MG63 (cell line): ENCODE results near the gene ADIPOQ. TPM values are rescaled to one million over a fixed set of nuclear protein-coding genes. Genes with fewer than 3 reads are reported as not detected.
"Not testable (repeated sequence)": the region's sequence is repeated elsewhere in the genome, so short reads cannot be mapped to it uniquely, and the experiment has no call there.

Source experiments
- DNase-seq: peaks from one replicate; pipeline ENCODE4 v3.0.0-alpha.2; 2020
- H3K27me3 ChIP-seq: fragments of 250-450 bp; sonication (Bioruptor Pico); 2 replicates; pipeline ENCODE4 v1.5.1; 2020; ENCODE audit warnings: mild to moderate bottlenecking, moderate library complexity
- H3K36me3 ChIP-seq: fragments of 250-450 bp; sonication (Bioruptor Pico); 2 replicates; pipeline ENCODE4 v1.5.1; 2020; ENCODE audit warnings: mild to moderate bottlenecking, moderate library complexity
- H3K4me3 ChIP-seq: fragments of 250-450 bp; sonication (Bioruptor Pico); 2 replicates; pipeline ENCODE4 v1.5.1; 2020; ENCODE audit warnings: mild to moderate bottlenecking, moderate library complexity
- H3K9me3 ChIP-seq: fragments of 250-450 bp; sonication (Bioruptor Pico); 2 replicates; pipeline ENCODE4 v1.5.1; 2020; ENCODE audit warnings: mild to moderate bottlenecking, moderate library complexity
- total RNA-seq: library from RNA; depleted of rRNA; stranded (reverse); fragments of >200 nt; shearing (Covaris generic); gene quantifications from 2 replicates; pipeline ENCODE4 v1.2.3, GENCODE V29; 2014; ENCODE audit warnings: low replicate concordance

The ADIPOQ gene
- total RNA-seq, 1 experiment from 2014 or later, result not detected

GRCh38 chr3:186852994-186853393 lies 10.5 kb downstream of the ADIPOQ start:
- no peaks in the 10 kb centered on the region for H3K36me3 ChIP-seq
- H3K27me3 ChIP-seq, result peaks cover 3% of the 10 kb centered on the region; the same call in 1 of the 2 replicates
- no peaks in the 10 kb centered on the region for H3K9me3 ChIP-seq
- DNase-seq, result no peak
- no peak overlapping the region for H3K4me3 ChIP-seq

DNA sequence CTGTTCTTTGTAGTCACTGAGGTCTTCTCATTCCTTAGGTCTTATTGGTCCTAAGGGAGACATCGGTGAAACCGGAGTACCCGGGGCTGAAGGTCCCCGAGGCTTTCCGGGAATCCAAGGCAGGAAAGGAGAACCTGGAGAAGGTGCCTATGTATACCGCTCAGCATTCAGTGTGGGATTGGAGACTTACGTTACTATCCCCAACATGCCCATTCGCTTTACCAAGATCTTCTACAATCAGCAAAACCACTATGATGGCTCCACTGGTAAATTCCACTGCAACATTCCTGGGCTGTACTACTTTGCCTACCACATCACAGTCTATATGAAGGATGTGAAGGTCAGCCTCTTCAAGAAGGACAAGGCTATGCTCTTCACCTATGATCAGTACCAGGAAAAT lies 11.6 kb downstream of the ADIPOQ start:
- no peaks in the 10 kb centered on the region for H3K36me3 ChIP-seq
- H3K9me3 ChIP-seq, result peaks cover 1% of the 10 kb centered on the region; the same call in 1 of the 2 replicates
- H3K4me3 ChIP-seq, result no peak overlapping the region
- H3K27me3 ChIP-seq, result no peaks in the 10 kb centered on the region
- no peak for DNase-seq

DNA sequence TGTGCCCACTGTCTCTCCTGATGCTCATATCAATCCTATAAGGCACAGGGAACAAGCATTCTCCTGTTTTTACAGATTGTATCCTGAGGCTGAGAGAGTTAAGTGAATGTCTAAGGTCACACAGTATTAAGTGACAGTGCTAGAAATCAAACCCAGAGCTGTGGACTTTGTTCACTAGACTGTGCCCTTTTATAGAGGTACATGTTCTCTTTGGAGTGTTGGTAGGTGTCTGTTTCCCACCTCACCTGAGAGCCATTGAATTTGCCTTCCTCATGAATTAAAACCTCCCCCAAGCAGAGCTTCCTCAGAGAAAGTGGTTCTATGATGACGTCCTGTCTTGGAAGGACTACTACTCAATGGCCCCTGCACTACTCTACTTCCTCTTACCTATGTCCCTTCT lies 12.4 kb downstream of the ADIPOQ start:
- DNase-seq, result no peak
- H3K9me3 ChIP-seq, result peaks cover 8% of the 10 kb centered on the region

DNA sequence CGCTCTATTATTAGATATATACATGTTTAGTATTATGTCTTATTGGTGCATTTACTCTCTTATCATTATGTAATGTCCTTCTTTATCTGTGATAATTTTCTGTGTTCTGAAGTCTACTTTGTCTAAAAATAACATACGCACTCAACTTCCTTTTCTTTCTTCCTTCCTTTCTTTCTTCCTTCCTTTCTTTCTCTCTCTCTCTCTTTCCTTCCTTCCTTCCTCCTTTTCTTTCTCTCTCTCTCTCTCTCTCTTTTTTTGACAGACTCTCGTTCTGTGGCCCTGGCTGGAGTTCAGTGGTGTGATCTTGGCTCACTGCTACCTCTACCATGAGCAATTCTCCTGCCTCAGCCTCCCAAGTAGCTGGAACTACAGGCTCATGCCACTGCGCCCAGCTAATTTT lies 15.2 kb downstream of the ADIPOQ start:
- Histone ChIP-seq H3K4me3 (no peak overlapping the region), H3K36me3 (no peaks in the 10 kb centered on the region), H3K27me3 (no peaks in the 10 kb centered on the region), H3K9me3 (peaks cover 8% of the 10 kb centered on the region)
- DNase-seq, result no peak

More for the DNA sequence above, 12.4 kb downstream of the ADIPOQ start:
- Histone ChIP-seq H3K4me3 (no peak overlapping the region), H3K27me3 (no peaks in the 10 kb centered on the region), H3K36me3 (no peaks in the 10 kb centered on the region)

DNA sequence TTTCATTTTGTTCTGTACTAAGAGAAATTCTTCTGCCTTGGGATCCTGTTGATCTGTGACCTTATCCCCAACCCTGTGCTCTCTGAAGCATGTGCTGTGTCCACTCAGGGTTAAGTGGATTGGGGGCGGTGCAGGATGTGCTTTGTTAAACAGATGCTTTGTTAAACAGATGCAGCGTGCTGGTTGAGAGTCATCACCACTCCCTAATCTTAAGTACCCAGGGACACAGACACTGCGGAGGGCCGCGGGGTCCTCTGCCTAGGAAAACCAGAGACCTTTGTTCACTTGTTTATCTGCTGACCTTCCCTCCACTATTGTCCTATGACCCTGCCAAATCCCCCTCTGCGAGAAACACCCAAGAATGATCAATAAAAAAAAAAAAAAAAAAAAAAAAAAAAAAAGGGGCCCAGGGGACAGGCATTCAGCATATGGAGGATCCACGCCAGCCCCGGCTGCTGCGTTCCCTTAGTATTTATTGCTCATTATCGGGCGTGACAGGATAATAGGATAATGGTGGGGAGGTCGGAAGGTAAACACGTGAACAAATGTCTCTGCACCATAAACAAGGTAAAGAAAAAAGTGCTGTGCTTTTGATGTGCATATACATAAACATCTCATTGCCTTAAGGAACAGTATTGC lies 22.8 kb downstream of the ADIPOQ start:
- H3K27me3 ChIP-seq, H3K9me3 ChIP-seq, H3K4me3 ChIP-seq, H3K36me3 ChIP-seq, DNase-seq: not testable (repeated sequence)

DNA sequence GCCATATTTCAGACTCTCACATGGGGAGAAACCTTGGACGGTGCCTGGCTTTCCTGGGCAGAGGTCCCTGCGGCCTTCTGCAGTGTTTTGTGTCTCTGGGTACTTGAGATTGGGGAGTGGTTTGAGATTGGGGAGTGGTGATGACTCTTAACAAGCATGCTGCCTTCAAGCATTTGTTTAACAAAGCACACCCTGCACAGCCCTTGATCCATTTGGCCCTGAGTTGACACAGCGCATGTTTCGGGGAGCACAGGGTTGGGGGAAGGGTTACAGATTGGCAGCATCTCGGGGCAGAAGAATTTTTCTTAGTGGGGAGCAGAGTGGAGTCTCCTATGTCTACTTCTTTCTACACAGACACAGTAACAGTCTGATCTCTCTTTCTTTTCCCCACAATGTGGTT lies 23.6 kb downstream of the ADIPOQ start:
- not testable (repeated sequence) for H3K9me3 ChIP-seq, DNase-seq, H3K4me3 ChIP-seq, H3K36me3 ChIP-seq, H3K27me3 ChIP-seq

DNA sequence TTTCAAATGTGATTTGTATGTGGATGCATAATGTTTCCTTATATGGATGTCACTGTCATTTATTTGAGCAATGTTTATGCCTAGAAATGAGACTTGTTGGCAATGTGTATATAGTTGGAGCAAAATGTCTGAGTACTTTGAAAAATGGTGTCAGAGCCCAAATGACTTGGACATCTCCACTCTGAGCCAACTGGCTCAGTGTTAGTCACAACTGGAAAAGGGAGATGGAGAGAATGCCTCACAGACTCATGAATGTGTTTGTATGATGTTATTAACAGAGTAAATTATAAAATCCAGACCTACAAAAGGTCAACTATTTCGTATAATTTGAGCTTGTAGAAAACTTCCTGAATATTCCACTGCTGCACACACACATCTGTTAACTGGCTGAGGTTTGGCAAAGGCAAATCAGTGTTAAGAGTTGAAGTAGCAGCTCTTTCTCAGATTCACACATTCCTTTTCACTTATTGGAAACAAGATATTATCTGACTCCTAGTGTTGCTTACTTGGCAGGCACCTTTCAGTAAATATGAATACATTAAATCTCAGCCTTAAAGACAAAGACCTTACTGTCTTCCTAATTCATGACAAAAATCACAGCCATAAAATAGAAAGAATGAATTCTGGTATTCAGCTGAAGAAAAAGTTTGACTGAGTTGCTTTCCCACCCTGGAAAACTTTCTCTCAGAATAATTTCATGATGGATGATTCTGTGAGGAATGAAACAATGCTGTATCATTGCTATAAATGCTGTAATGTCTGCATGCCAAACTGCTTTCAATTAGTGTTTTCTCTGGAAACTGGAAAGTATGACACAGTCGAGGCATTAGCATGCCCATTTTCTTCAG lies 27.0 kb downstream of the ADIPOQ start:
- no peaks in the 10 kb centered on the region for H3K9me3 ChIP-seq
- H3K36me3 ChIP-seq, result no peaks in the 10 kb centered on the region
- H3K4me3 ChIP-seq, result no peak overlapping the region
- H3K27me3 ChIP-seq, result no peaks in the 10 kb centered on the region
- peak; percentile 62 for DNase-seq

- Histone ChIP-seq H3K27me3 (no peaks in the 10 kb centered on the region), H3K4me3 (no peak overlapping the region), H3K9me3 (no peaks in the 10 kb centered on the region), H3K36me3 (no peaks in the 10 kb centered on the region)
- no peak for DNase-seq
Measured at GRCh38 chr3:186870421-186871201, 28.1 kb downstream of the ADIPOQ start.

DNA sequence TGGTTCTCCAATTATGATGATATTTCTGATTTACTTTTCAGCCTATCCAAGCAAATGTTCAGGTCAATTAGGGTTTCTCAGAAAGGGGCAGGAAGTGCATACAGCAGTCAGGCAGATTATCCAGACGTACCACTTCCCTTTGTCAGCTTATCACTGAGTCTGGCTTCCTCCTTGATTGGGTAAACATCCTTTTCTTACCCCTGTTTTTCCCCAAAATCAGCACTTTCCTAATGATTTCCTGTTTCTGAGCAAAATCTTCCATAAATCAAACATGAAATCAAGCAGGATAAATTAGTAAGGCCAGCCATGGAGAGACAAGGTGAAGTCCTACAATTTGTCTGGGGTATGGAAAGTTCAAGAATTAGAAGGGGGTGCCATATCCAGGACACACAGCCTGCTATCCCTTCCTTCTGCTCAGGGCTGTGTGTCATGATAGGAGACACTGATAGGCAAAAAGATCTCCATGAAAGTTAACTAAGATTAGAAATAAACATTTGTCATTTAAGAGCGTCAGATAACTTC lies 29.0 kb downstream of the ADIPOQ start:
- no peaks in the 10 kb centered on the region for H3K36me3 ChIP-seq
- H3K9me3 ChIP-seq, result no peaks in the 10 kb centered on the region
- no peaks in the 10 kb centered on the region for H3K27me3 ChIP-seq
- DNase-seq, result no peak
- no peak overlapping the region for H3K4me3 ChIP-seq

- DNase-seq, H3K36me3 ChIP-seq, H3K27me3 ChIP-seq, H3K4me3 ChIP-seq, H3K9me3 ChIP-seq: not testable (repeated sequence)
Measured at GRCh38 chr3:186873796-186874195, 31.3 kb downstream of the ADIPOQ start.

DNA sequence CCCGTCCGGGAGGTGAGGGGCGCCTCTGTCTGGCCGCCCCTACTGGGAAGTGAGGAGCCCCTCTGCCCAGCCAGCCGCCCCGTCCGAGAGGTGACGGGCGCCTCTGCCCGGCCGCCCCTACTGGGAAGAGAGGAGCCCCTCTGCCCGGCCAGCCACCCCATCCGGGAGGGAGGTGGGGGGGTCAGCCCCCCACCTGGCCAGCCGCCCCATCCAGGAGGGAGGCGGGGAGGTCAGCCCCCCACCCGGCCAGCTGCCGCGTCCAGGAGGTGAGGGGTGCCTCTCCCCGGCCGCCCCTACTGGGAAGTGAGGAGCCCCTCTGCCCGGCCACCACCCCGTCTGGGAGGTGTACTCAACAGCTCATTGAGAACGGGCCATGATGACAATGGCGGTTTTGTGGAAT lies 31.7 kb downstream of the ADIPOQ start:
- H3K4me3 ChIP-seq, H3K27me3 ChIP-seq, DNase-seq, H3K9me3 ChIP-seq, H3K36me3 ChIP-seq: not testable (repeated sequence)

- DNase-seq, H3K4me3 ChIP-seq, H3K27me3 ChIP-seq, H3K36me3 ChIP-seq, H3K9me3 ChIP-seq: not testable (repeated sequence)
Measured at GRCh38 chr3:186874841-186875240, 32.3 kb downstream of the ADIPOQ start.

GRCh38 chr3:186875708-186876107 lies 33.2 kb downstream of the ADIPOQ start:
- Histone ChIP-seq H3K36me3 (no peaks in the 10 kb centered on the region), H3K9me3 (0 out of 2 replicates have a peak, but pooled peaks cover 4% of the 10 kb centered on the region), H3K27me3 (no peaks in the 10 kb centered on the region), H3K4me3 (no peak overlapping the region)
- no peak for DNase-seq

DNA sequence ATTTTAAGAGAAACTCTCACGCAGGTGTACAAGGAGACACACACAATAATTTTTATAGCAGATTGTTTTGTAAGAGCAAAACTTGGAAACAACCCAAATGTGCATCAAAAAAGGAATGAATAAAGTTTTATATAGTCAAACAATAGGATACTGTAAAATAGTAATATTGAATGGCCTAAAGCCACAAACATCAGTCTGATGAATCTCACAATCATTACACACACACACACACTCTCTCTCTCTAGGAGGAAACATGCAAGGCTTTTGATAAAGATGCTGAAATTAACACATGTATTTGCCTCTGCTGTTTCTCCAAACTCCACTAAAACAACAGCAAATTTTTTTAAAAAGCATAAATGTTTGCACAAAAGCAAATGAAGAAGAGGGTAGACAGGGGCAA lies 37.3 kb downstream of the ADIPOQ start:
- Histone ChIP-seq H3K4me3 (no peak overlapping the region), H3K36me3 (no peaks in the 10 kb centered on the region), H3K27me3 (no peaks in the 10 kb centered on the region), H3K9me3 (0 out of 2 replicates have a peak, but pooled peaks cover 4% of the 10 kb centered on the region)
- no peak for DNase-seq

GRCh38 chr3:186880406-186880805 lies 37.9 kb downstream of the ADIPOQ start:
- Histone ChIP-seq H3K36me3 (no peaks in the 10 kb centered on the region), H3K27me3 (no peaks in the 10 kb centered on the region), H3K4me3 (no peak overlapping the region), H3K9me3 (0 out of 2 replicates have a peak, but pooled peaks cover 4% of the 10 kb centered on the region)
- no peak for DNase-seq

GRCh38 chr3:186882150-186882524 lies 39.6 kb downstream of the ADIPOQ start:
- no peaks in the 10 kb centered on the region for H3K27me3 ChIP-seq
- no peak overlapping the region for H3K4me3 ChIP-seq
- H3K9me3 ChIP-seq, result no peaks in the 10 kb centered on the region
- H3K36me3 ChIP-seq, result no peaks in the 10 kb centered on the region
- no peak for DNase-seq
